ENCODE data around the gene CLEC1A.

CLEC1A gene

GRCh38 chr12:10102322-10102721 is 3.5 kb upstream of the CLEC1A start:
- Histone ChIP-seq H3K4me1 (ENCODE audit: control insufficient read depth, insufficient read depth, low read depth, low read length) (peaks cover 4% of the 10 kb centered on the region), H3K27ac (ENCODE audit: low read length, poor library complexity, severe bottlenecking) (no peak overlapping the region)

GRCh38 chr12:10101648-10102220 is 2.9 kb upstream of the CLEC1A start:
- peaks cover 4% of the 10 kb centered on the region for H3K4me1 ChIP-seq (ENCODE audit: control insufficient read depth, insufficient read depth, low read depth, low read length)
- H3K18ac ChIP-seq (ENCODE audit: low read depth in 1 of 2, low read length in 2 of 2), result no peak overlapping the region
- no peak overlapping the region for H3K23ac ChIP-seq (ENCODE audit: low read length in 2 of 2)
- H3K27ac ChIP-seq (ENCODE audit: low read length, poor library complexity, severe bottlenecking), result no peak overlapping the region
- H3K9me3 ChIP-seq (ENCODE audit: control insufficient read depth, low read length), result peaks cover 2% of the 10 kb centered on the region
- H2BK12ac ChIP-seq (ENCODE audit: low read length in 2 of 2), result no peak overlapping the region
- 83% methylated on average over 1 of the region's 1 CpG for WGBS
- no peak overlapping the region for H2BK120ac ChIP-seq (ENCODE audit: low read depth, low read length)
- H2AFZ ChIP-seq (ENCODE audit: low read depth, low read length), result no peak overlapping the region
- H4K8ac ChIP-seq (ENCODE audit: low read length), result no peak overlapping the region
- H3K27me3 ChIP-seq (ENCODE audit: control insufficient read depth in 1 of 2, insufficient read depth in 1 of 2, low read length in 2 of 2), result no peaks in the 10 kb centered on the region
- H2BK5ac ChIP-seq (ENCODE audit: low read depth, low read length, poor library complexity, severe bottlenecking), result no peak overlapping the region
- no peak overlapping the region for H3K4me3 ChIP-seq (ENCODE audit: insufficient read depth in 1 of 2, low read depth in 1 of 2, low read length in 2 of 2)
- H3K79me1 ChIP-seq (replicated peaks; ENCODE audit: low read length, poor library complexity, severe bottlenecking), result no peaks in the 10 kb centered on the region
- no peaks in the 10 kb centered on the region for H3K36me3 ChIP-seq (ENCODE audit: control insufficient read depth in 1 of 2, insufficient read depth in 2 of 2, low read depth in 1 of 2, low read length in 2 of 2)
- no peak overlapping the region for H2AK5ac ChIP-seq (ENCODE audit: low read length, severe bottlenecking)
- no peak overlapping the region for H3K4me2 ChIP-seq (ENCODE audit: low read length, poor library complexity, severe bottlenecking)
- H3K9ac ChIP-seq (ENCODE audit: low read length), result no peak overlapping the region
- no peak overlapping the region for H3K4ac ChIP-seq (ENCODE audit: low read depth in 1 of 2, low read length in 2 of 2)
- H2BK15ac ChIP-seq (ENCODE audit: low read depth, poor library complexity, severe bottlenecking), result no peak overlapping the region
- no peak overlapping the region for H4K91ac ChIP-seq (ENCODE audit: low read length)
- no peak for DNase-seq
- H3K14ac ChIP-seq (ENCODE audit: low read length in 2 of 2), result no peak overlapping the region

More at GRCh38 chr12:10102322-10102721, 3.5 kb upstream of the CLEC1A start:
- H2AK5ac ChIP-seq (ENCODE audit: low read length, severe bottlenecking), result no peak overlapping the region
- H3K79me1 ChIP-seq (replicated peaks; ENCODE audit: low read length, poor library complexity, severe bottlenecking), result no peaks in the 10 kb centered on the region
- no peak for DNase-seq
- no peak overlapping the region for H3K23ac ChIP-seq (ENCODE audit: low read length in 2 of 2)
- H3K9ac ChIP-seq (ENCODE audit: low read length), result no peak overlapping the region
- no peak overlapping the region for H4K91ac ChIP-seq (ENCODE audit: low read length)
- no peak overlapping the region for H3K14ac ChIP-seq (ENCODE audit: low read length in 2 of 2)
- WGBS, result 50% methylated on average over 2 of the region's 2 CpGs
- H3K36me3 ChIP-seq (ENCODE audit: control insufficient read depth in 1 of 2, insufficient read depth in 2 of 2, low read depth in 1 of 2, low read length in 2 of 2), result no peaks in the 10 kb centered on the region
- H2BK15ac ChIP-seq (ENCODE audit: low read depth, poor library complexity, severe bottlenecking), result no peak overlapping the region
- H3K4me2 ChIP-seq (ENCODE audit: low read length, poor library complexity, severe bottlenecking), result no peak overlapping the region
- no peak overlapping the region for H2BK120ac ChIP-seq (ENCODE audit: low read depth, low read length)
- no peak overlapping the region for H4K8ac ChIP-seq (ENCODE audit: low read length)
- H2BK5ac ChIP-seq (ENCODE audit: low read depth, low read length, poor library complexity, severe bottlenecking), result no peak overlapping the region
- H3K4me3 ChIP-seq (ENCODE audit: insufficient read depth in 1 of 2, low read depth in 1 of 2, low read length in 2 of 2), result no peak overlapping the region
- no peaks in the 10 kb centered on the region for H3K27me3 ChIP-seq (ENCODE audit: control insufficient read depth in 1 of 2, insufficient read depth in 1 of 2, low read length in 2 of 2)
- H2BK12ac ChIP-seq (ENCODE audit: low read length in 2 of 2), result no peak overlapping the region
- H2AFZ ChIP-seq (ENCODE audit: low read depth, low read length), result no peak overlapping the region
- H3K18ac ChIP-seq (ENCODE audit: low read depth in 1 of 2, low read length in 2 of 2), result no peak overlapping the region
- peaks cover 2% of the 10 kb centered on the region for H3K9me3 ChIP-seq (ENCODE audit: control insufficient read depth, low read length)
- H3K4ac ChIP-seq (ENCODE audit: low read depth in 1 of 2, low read length in 2 of 2), result no peak overlapping the region

- Histone ChIP-seq H3K4ac (ENCODE audit: low read depth in 1 of 2, low read length in 2 of 2) (no peak overlapping the region), H3K27me3 (ENCODE audit: control insufficient read depth in 1 of 2, insufficient read depth in 1 of 2, low read length in 2 of 2) (no peaks in the 10 kb centered on the region), H3K23ac (ENCODE audit: low read length in 2 of 2) (no peak overlapping the region), H3K14ac (ENCODE audit: low read length in 2 of 2) (peak overlapping the region in 1 of 2 experiments; percentile 22), H2BK15ac (ENCODE audit: low read depth, poor library complexity, severe bottlenecking) (no peak overlapping the region), H2AK5ac (ENCODE audit: low read length, severe bottlenecking) (no peak overlapping the region), H3K27ac (ENCODE audit: low read length, poor library complexity, severe bottlenecking) (no peak overlapping the region), H4K91ac (ENCODE audit: low read length) (no peak overlapping the region), H2AFZ (ENCODE audit: low read depth, low read length) (no peak overlapping the region), H3K36me3 (ENCODE audit: control insufficient read depth in 1 of 2, insufficient read depth in 2 of 2, low read depth in 1 of 2, low read length in 2 of 2) (no peaks in the 10 kb centered on the region), H3K79me1 (replicated peaks; ENCODE audit: low read length, poor library complexity, severe bottlenecking) (no peaks in the 10 kb centered on the region), H3K9ac (ENCODE audit: low read length) (peak overlapping the region; percentile 31), H3K9me3 (ENCODE audit: control insufficient read depth, low read length) (peaks cover 2% of the 10 kb centered on the region), H3K4me2 (ENCODE audit: low read length, poor library complexity, severe bottlenecking) (no peak overlapping the region), H4K8ac (ENCODE audit: low read length) (peak overlapping the region; percentile 42), H2BK12ac (ENCODE audit: low read length in 2 of 2) (no peak overlapping the region), H2BK120ac (ENCODE audit: low read depth, low read length) (no peak overlapping the region), H2BK5ac (ENCODE audit: low read depth, low read length, poor library complexity, severe bottlenecking) (no peak overlapping the region), H3K4me1 (ENCODE audit: control insufficient read depth, insufficient read depth, low read depth, low read length) (peaks cover 4% of the 10 kb centered on the region), H3K18ac (ENCODE audit: low read depth in 1 of 2, low read length in 2 of 2) (no peak overlapping the region), H3K4me3 (ENCODE audit: insufficient read depth in 1 of 2, low read depth in 1 of 2, low read length in 2 of 2) (peak overlapping the region in 1 of 2 experiments; percentile 60)
- 68% methylated on average over 4 of the region's 5 CpGs for WGBS
- peak; percentile 23 for DNase-seq
Observed at GRCh38 chr12:10101042-10101579, 2.3 kb upstream of the CLEC1A start.

GRCh38 chr12:10097521-10097920 is 1.3 kb downstream of the CLEC1A start:
- H2BK12ac ChIP-seq (ENCODE audit: low read length in 2 of 2), result no peak overlapping the region
- no peak overlapping the region for H2AFZ ChIP-seq (ENCODE audit: low read depth, low read length)
- H3K14ac ChIP-seq (ENCODE audit: low read length in 2 of 2), result no peak overlapping the region
- H3K4me1 ChIP-seq (ENCODE audit: control insufficient read depth, insufficient read depth, low read depth, low read length), result peaks cover 4% of the 10 kb centered on the region
- no peak overlapping the region for H2BK5ac ChIP-seq (ENCODE audit: low read depth, low read length, poor library complexity, severe bottlenecking)
- no peaks in the 10 kb centered on the region for H3K9me3 ChIP-seq (ENCODE audit: control insufficient read depth, low read length)
- no peaks in the 10 kb centered on the region for H3K36me3 ChIP-seq (ENCODE audit: control insufficient read depth in 1 of 2, insufficient read depth in 2 of 2, low read depth in 1 of 2, low read length in 2 of 2)
- H3K79me1 ChIP-seq (replicated peaks; ENCODE audit: low read length, poor library complexity, severe bottlenecking), result no peaks in the 10 kb centered on the region
- no peak overlapping the region for H4K8ac ChIP-seq (ENCODE audit: low read length)
- no peak overlapping the region for H4K91ac ChIP-seq (ENCODE audit: low read length)
- H3K27ac ChIP-seq (ENCODE audit: low read length, poor library complexity, severe bottlenecking), result no peak overlapping the region
- H3K27me3 ChIP-seq (ENCODE audit: control insufficient read depth in 1 of 2, insufficient read depth in 1 of 2, low read length in 2 of 2), result no peaks in the 10 kb centered on the region
- WGBS, result 54% methylated on average over 3 of the region's 3 CpGs
- H3K4me2 ChIP-seq (ENCODE audit: low read length, poor library complexity, severe bottlenecking), result no peak overlapping the region
- no peak overlapping the region for H2BK15ac ChIP-seq (ENCODE audit: low read depth, poor library complexity, severe bottlenecking)
- no peak overlapping the region for H3K4ac ChIP-seq (ENCODE audit: low read depth in 1 of 2, low read length in 2 of 2)
- H3K18ac ChIP-seq (ENCODE audit: low read depth in 1 of 2, low read length in 2 of 2), result no peak overlapping the region
- H3K9ac ChIP-seq (ENCODE audit: low read length), result no peak overlapping the region
- DNase-seq, result peak; percentile 9
- no peak overlapping the region for H3K23ac ChIP-seq (ENCODE audit: low read length in 2 of 2)
- no peak overlapping the region for H2BK120ac ChIP-seq (ENCODE audit: low read depth, low read length)
- H2AK5ac ChIP-seq (ENCODE audit: low read length, severe bottlenecking), result no peak overlapping the region
- H3K4me3 ChIP-seq (ENCODE audit: insufficient read depth in 1 of 2, low read depth in 1 of 2, low read length in 2 of 2), result no peak overlapping the region

Measured in mesenchymal stem cell (in vitro differentiated cells and primary cell).